SK-N-SH (cell line): ENCODE measurements around the gene TRAF5. TPM values are rescaled to one million over a fixed set of nuclear protein-coding genes. Genes with fewer than 3 reads are reported as not detected.
"Not testable (repeated sequence)": the region's sequence is repeated elsewhere in the genome, so short reads cannot be mapped to it uniquely, and the experiment has no call there.

Experiments used
- CTCF ChIA-PET: fragments of 300-600, 350-600 bp; formaldehyde crosslinking; extraction: SDS; loops from one replicate; lab custom pipeline; 2021; lab: Yijun Ruan, JAX
- POLR2A ChIA-PET: fragments of 350-600 bp; sonication (Branson Sonifier 250); formaldehyde crosslinking; extraction: SDS; loops from one replicate; lab custom pipeline; 2020; ENCODE audit warnings: antibody characterized with exemption, inconsistent platforms; lab: Yijun Ruan, JAX
- DNase-seq: peaks from one replicate; pipeline ENCODE4 v3.0.0; 2012
- H2AFZ ChIP-seq: fragments of 200-600 bp; sonication (generic); 2 replicates; pipeline ENCODE4 v1.8.1; 2016; ENCODE audit warnings: antibody characterized with exemption, mild to moderate bottlenecking, low read depth
- H3F3A ChIP-seq: fragments of 200-600 bp; sonication (generic); replicated peaks from 2 replicates; pipeline ENCODE3; 2016; ENCODE audit warnings: antibody characterized with exemption, mild to moderate bottlenecking; ENCODE audit not compliant: insufficient read depth
- H3K27ac ChIP-seq, 2 experiments: fragments of 200-500 bp in 1 of 2; fragments of 200-600 bp in 1 of 2; sonication (Bioruptor generic) in 1 of 2; sonication (generic), shearing (Covaris generic) in 1 of 2; 2 replicates each; pipeline versions ENCODE4 v1.5.1 to v1.6.1; 2014 to 2016; ENCODE audit warnings: low read depth in 2 of 2, inconsistent platforms in 1 of 2, low read length in 1 of 2, mild to moderate bottlenecking in 1 of 2, mixed read lengths in 1 of 2
- H3K27me3 ChIP-seq: fragments of 200-600 bp; sonication (generic), shearing (Covaris generic); 2 replicates; pipeline ENCODE4 v1.6.1; 2016; ENCODE audit warnings: mixed run types; ENCODE audit not compliant: insufficient read depth
- H3K36me3 ChIP-seq, 2 experiments: fragments of 200-500 bp in 1 of 2; fragments of 200-600 bp in 1 of 2; sonication (Bioruptor generic) in 1 of 2; sonication (generic) in 1 of 2; replicated peaks in 1 of 2; 2 replicates each; pipeline versions ENCODE3 to v1.5.1; 2014 to 2016; ENCODE audit warnings: low read length in 1 of 2, mild to moderate bottlenecking in 1 of 2; ENCODE audit not compliant: insufficient read depth in 2 of 2, control insufficient read depth in 1 of 2
- H3K4me1 ChIP-seq, 2 experiments: fragments of 200-500 bp in 1 of 2; fragments of 200-600 bp in 1 of 2; sonication (Bioruptor generic) in 1 of 2; sonication (generic), shearing (Covaris generic) in 1 of 2; 2 replicates each; pipeline versions ENCODE4 v1.5.1 to v1.6.1; 2014 to 2016; ENCODE audit warnings: low read depth in 1 of 2, low read length in 1 of 2, mixed run types in 1 of 2; ENCODE audit not compliant: insufficient read depth in 2 of 2, control insufficient read depth in 1 of 2
- H3K4me2 ChIP-seq: fragments of 200-600 bp; sonication (generic), shearing (Covaris generic); 2 replicates; pipeline ENCODE4 v1.6.1; 2017; ENCODE audit warnings: mixed run types
- H3K4me3 ChIP-seq, 2 experiments: fragments of 200-500 bp in 1 of 2; fragments of 200-600 bp in 1 of 2; sonication (Bioruptor generic) in 1 of 2; sonication (generic), shearing (Covaris generic) in 1 of 2; 2 replicates each; pipeline versions ENCODE4 v1.5.1 to v1.8.1; 2014 to 2016; ENCODE audit warnings: low read depth in 2 of 2, inconsistent platforms in 1 of 2, low read length in 1 of 2, mild to moderate bottlenecking in 1 of 2, mixed read lengths in 1 of 2, moderate library complexity in 1 of 2
- H3K79me2 ChIP-seq: fragments of 200-600 bp; sonication (generic); 2 replicates; pipeline ENCODE4 v1.8.1; 2017; ENCODE audit warnings: mild to moderate bottlenecking; ENCODE audit not compliant: insufficient read depth
- H3K9ac ChIP-seq: fragments of 200-600 bp; sonication (generic); 2 replicates; pipeline ENCODE4 v1.6.1; 2017; ENCODE audit warnings: mixed run types
- H3K9me2 ChIP-seq: fragments of 200-600 bp; sonication (generic); 2 replicates; pipeline ENCODE4 v1.6.1; 2017; ENCODE audit warnings: mixed run types
- H3K9me3 ChIP-seq: fragments of 200-600 bp; sonication (generic); 2 replicates; pipeline ENCODE4 v1.6.1; 2017; ENCODE audit warnings: mixed run types, mild to moderate bottlenecking, moderate library complexity
- H4K20me1 ChIP-seq: fragments of 200-600 bp; sonication (generic); 2 replicates; pipeline ENCODE4 v1.6.1; 2017; ENCODE audit warnings: mild to moderate bottlenecking, mixed run types; ENCODE audit not compliant: insufficient read depth
- CHD2 ChIP-seq: fragments of 150-350 bp; IDR thresholded peaks from 2 replicates; pipeline ENCODE4 v1.6.1; 2018; ENCODE audit warnings: low read length; ENCODE audit not compliant: partially characterized antibody
- ELF1 ChIP-seq: IDR thresholded peaks from 2 replicates; pipeline ENCODE4 v1.4.0; 2012
- RAD21 ChIP-seq: IDR thresholded peaks from 2 replicates; pipeline ENCODE4 v1.6.1; 2012; ENCODE audit warnings: mild to moderate bottlenecking, low read length
- RXRA ChIP-seq: IDR thresholded peaks from 2 replicates; pipeline ENCODE4 v1.4.0; 2012; ENCODE audit warnings: low read depth, mild to moderate bottlenecking, borderline replicate concordance
- WGBS: methylation state at CpG from one replicate; pipeline ENCODE4 v1.1.6; 2017; ENCODE audit warnings: low lambda C conversion rate; 5-methylcytosine and 5-hydroxymethylcytosine counted together
- polyA plus RNA-seq, 3 experiments: library from polyadenylated mRNA; depleted of rRNA; stranded (reverse); fragments of >200 nt; gene quantifications; 2 replicates each; pipeline ENCODE4 v1.2.3, GENCODE V29; 2012
- TF ChIP-seq, protein P1 (sequence below): fragments of 150-350 bp; IDR thresholded peaks from 2 replicates; pipeline ENCODE4 v1.6.1; 2017; ENCODE audit warnings: antibody characterized with exemption, low read length, low read depth, borderline replicate concordance
- TF ChIP-seq, protein P2 (sequence below): fragments of 200-600 bp; sonication (generic); IDR thresholded peaks from 2 replicates; pipeline ENCODE4 v1.6.1; 2017; ENCODE audit warnings: antibody characterized with exemption, mild to moderate bottlenecking, moderate library complexity
- TF ChIP-seq, protein P3 (sequence below): IDR thresholded peaks from 2 replicates; pipeline ENCODE4; 2012

The TRAF5 gene
- polyA plus RNA-seq, 1 of the 3 experiments (the other 2 are of a cell fraction): 7.6 TPM

DNA sequence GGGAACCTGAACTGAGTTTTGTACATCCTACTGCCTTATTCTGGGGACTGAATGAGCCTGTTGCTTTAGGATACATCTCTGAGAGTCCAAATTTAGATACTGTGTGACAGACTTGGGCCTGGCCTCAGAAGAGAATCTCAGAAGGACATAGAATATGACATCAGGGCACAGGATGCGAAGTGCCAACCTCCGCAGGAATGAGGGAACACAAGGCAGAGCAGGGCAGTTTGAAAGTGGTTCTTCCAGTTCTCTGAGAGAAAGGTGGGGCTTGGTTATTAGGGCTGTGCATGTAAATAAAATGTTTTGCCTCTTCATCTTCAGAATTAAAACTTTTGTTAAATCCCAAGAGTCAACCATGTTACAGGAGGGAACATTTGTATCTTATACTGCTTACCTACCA, 23.1 kb downstream of the TRAF5 start (continued):
- no peak for TF ChIP-seq RXRA
- TF ChIP-seq, protein P1, sequence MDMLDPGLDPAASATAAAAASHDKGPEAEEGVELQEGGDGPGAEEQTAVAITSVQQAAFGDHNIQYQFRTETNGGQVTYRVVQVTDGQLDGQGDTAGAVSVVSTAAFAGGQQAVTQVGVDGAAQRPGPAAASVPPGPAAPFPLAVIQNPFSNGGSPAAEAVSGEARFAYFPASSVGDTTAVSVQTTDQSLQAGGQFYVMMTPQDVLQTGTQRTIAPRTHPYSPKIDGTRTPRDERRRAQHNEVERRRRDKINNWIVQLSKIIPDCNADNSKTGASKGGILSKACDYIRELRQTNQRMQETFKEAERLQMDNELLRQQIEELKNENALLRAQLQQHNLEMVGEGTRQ: no peak

DNA sequence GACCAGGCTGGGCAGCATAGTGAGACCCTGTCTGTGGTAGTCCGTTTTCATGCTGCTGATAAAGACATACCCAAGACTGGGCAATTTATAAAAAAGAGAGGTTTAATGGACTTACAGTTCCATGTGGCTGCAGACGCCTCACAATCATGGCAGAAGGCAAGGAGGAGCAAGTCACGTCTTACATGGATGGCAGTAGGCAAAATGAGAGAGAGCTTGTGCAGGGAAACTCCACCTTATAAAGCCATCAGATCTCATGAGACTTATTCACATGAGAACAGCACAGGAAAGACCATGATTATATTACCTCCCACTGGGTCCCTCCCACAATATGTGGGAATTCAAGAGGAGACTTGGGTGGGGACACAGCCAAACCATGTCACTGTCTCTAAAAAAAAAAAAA, 25.4 kb downstream of the TRAF5 start:
- H3K9me3 ChIP-seq, H3K4me2 ChIP-seq, H3K9ac ChIP-seq, H3K36me3 ChIP-seq, H3K4me3 ChIP-seq, H3K79me2 ChIP-seq, H3K27me3 ChIP-seq, H3K4me1 ChIP-seq, H2AFZ ChIP-seq, POLR2A ChIA-PET, H4K20me1 ChIP-seq, H3K27ac ChIP-seq, H3F3A ChIP-seq, DNase-seq, H3K9me2 ChIP-seq: not testable (repeated sequence)
- 97% methylated on average over 3 of the region's 3 CpGs for WGBS
- CTCF ChIA-PET: interaction anchor here (0.7 to 1.1 kb wide), 2 partner anchors 29 to 282 kb away, joined by 3 to 4 read pairs; no protein-coding TSS in a partner anchor

DNA sequence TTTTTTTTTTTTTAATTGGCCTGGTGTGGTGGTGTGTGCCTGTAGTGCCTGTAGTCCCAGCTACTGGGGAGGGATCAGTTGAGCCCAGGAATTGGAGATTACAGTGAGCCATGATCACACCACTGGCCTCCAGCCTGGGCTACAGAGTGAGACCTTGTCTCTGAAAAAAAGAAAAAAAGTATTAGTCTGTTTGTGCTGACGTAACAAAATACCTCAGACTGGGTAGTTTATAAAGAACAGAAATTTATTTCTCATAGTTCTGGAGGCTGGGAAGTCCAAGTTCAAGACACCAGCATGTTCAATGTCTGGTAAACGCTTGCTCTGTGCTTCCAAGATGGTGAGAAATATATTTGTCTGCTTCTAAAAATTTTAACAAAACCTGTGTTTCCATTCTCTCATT, 25.8 kb downstream of the TRAF5 start:
- Histone ChIP-seq H3K79me2 (no peaks in the 10 kb centered on the region; the same call in 1 of the 2 replicates), H3K4me3 (no peak overlapping the region), H4K20me1 (no peaks in the 10 kb centered on the region), H3K4me2 (no peak overlapping the region), H3F3A (no peaks in the 10 kb centered on the region), H3K4me1 (peaks cover 0 to 1% of the 10 kb centered on the region in 2 experiments; a peak in 1 of 4 replicates), H3K9me2 (no peaks in the 10 kb centered on the region), H3K9me3 (no peaks in the 10 kb centered on the region), H2AFZ (no peak overlapping the region), H3K36me3 (peaks cover 4 to 9% of the 10 kb centered on the region in 2 experiments), H3K27ac (no peak overlapping the region), H3K27me3 (no peaks in the 10 kb centered on the region), H3K9ac (no peak overlapping the region)
- POLR2A ChIA-PET: no interaction called here
- 85% methylated on average over 2 of the region's 2 CpGs for WGBS
- TF ChIP-seq, protein P2, sequence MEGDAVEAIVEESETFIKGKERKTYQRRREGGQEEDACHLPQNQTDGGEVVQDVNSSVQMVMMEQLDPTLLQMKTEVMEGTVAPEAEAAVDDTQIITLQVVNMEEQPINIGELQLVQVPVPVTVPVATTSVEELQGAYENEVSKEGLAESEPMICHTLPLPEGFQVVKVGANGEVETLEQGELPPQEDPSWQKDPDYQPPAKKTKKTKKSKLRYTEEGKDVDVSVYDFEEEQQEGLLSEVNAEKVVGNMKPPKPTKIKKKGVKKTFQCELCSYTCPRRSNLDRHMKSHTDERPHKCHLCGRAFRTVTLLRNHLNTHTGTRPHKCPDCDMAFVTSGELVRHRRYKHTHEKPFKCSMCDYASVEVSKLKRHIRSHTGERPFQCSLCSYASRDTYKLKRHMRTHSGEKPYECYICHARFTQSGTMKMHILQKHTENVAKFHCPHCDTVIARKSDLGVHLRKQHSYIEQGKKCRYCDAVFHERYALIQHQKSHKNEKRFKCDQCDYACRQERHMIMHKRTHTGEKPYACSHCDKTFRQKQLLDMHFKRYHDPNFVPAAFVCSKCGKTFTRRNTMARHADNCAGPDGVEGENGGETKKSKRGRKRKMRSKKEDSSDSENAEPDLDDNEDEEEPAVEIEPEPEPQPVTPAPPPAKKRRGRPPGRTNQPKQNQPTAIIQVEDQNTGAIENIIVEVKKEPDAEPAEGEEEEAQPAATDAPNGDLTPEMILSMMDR: no peak
- no peak for TF ChIP-seq ELF1
- no peak for TF ChIP-seq CHD2
- TF ChIP-seq RAD21: no peak
- TF ChIP-seq, protein P3, sequence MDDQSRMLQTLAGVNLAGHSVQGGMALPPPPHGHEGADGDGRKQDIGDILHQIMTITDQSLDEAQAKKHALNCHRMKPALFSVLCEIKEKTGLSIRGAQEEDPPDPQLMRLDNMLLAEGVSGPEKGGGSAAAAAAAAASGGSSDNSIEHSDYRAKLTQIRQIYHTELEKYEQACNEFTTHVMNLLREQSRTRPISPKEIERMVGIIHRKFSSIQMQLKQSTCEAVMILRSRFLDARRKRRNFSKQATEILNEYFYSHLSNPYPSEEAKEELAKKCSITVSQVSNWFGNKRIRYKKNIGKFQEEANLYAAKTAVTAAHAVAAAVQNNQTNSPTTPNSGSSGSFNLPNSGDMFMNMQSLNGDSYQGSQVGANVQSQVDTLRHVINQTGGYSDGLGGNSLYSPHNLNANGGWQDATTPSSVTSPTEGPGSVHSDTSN: no peak
- TF ChIP-seq, protein P1: no peak
- CTCF ChIA-PET: interaction anchor here (0.7 kb wide), 1 partner anchor 282 kb away, joined by 3 read pairs; no protein-coding TSS in a partner anchor
- DNase-seq: no peak
